Stimulated activated memory B cell treated with anti-CD40 and anti-IgM and Interleukin-4, amounts not matched to agents 10 μg/mL and 1 μg/mL and 100 μg/mL, for 72 hours (primary cell): ENCODE results near the gene EN2.
A peak's percentile ranks its signal among the peaks of the same experiment; 100 is the strongest.

Experiments used
- ATAC-seq: fragments of 150-1000 bp; cut with Tn5 transposase; 2 replicates; pipeline ENCODE4 v1.10.0; 2021
- H3K27ac Mint-ChIP-seq: one replicate; pipeline ENCODE4 v1.8.0; 2022; ENCODE audit warnings: mild to moderate bottlenecking, mixed read lengths
- H3K27me3 Mint-ChIP-seq: one replicate; pipeline ENCODE4 v1.8.0; 2022; ENCODE audit warnings: mixed read lengths
- H3K36me3 Mint-ChIP-seq: one replicate; pipeline ENCODE4 v1.8.0; 2022; ENCODE audit warnings: mixed read lengths
- H3K4me1 Mint-ChIP-seq: one replicate; pipeline ENCODE4 v1.8.0; 2022; ENCODE audit warnings: mixed read lengths
- H3K4me3 Mint-ChIP-seq: one replicate; pipeline ENCODE4 v1.8.0; 2022; ENCODE audit warnings: mild to moderate bottlenecking, moderate library complexity, mixed read lengths
- H3K9me3 Mint-ChIP-seq: one replicate; pipeline ENCODE4 v1.8.0; 2022; ENCODE audit warnings: mixed read lengths

Gene EN2

GRCh38 chr7:155453296-155454182 is 4.4 kb upstream of the EN2 start:
- H3K4me1 Mint-ChIP-seq, result peaks cover 31% of the 10 kb centered on the region
- H3K36me3 Mint-ChIP-seq, result no peaks in the 10 kb centered on the region
- H3K27ac Mint-ChIP-seq, result no peak overlapping the region
- no peaks in the 10 kb centered on the region for H3K9me3 Mint-ChIP-seq
- no peak overlapping the region for H3K4me3 Mint-ChIP-seq
- ATAC-seq, result no peak
- peaks cover 81% of the 10 kb centered on the region for H3K27me3 Mint-ChIP-seq

DNA sequence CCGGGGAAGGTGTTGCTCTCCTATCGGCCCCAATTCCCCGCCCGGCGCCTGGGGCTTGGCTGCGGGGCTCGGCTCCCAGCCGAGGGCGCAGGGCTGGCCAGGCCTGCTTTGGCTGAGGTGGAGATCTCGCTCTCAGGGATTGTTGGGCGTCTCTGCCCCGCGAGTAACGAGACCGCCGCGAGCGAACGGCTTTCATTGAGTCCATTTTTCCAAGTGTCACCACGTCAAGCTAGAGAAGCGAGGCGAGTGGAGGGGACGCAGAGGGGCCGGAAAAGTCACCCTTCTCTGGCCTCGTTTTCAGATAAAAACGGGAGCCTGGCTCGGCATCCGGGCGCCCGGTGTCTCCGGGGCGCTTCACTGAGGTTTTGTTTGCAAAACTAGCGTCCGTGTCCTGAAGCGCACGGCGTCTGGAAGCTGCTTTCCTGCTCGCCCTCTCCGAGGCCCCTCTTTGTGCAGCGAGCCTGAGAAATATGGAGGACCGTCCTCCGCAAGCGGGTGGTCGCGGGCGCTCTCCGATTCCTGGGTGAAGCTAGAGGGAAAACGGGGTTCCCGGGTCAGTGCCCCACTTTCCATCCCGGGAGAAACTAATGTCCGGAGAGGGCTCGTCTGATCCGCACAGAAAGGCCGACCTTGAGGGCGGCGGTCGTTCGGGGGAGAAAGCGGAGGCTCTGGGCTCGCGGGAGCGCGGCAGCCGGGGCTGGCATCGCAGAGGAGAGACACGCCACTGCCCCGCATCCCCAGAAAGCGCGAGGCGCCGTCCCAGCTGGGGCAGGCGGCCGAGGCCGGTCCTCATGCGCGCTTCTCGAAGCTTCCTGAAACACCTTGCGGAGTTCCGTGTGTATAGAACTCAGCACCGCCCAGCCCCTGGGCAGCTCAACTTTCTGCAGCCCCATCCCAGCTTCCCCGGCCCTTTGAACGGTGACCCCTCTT is 3.5 kb upstream of the EN2 start:
- no peak for ATAC-seq
- no peaks in the 10 kb centered on the region for H3K9me3 Mint-ChIP-seq
- no peaks in the 10 kb centered on the region for H3K36me3 Mint-ChIP-seq
- no peak overlapping the region for H3K27ac Mint-ChIP-seq
- peaks cover 78% of the 10 kb centered on the region for H3K27me3 Mint-ChIP-seq
- no peak overlapping the region for H3K4me3 Mint-ChIP-seq
- H3K4me1 Mint-ChIP-seq, result peaks cover 35% of the 10 kb centered on the region

- no peaks in the 10 kb centered on the region for H3K9me3 Mint-ChIP-seq
- peaks cover 84% of the 10 kb centered on the region for H3K27me3 Mint-ChIP-seq
- no peaks in the 10 kb centered on the region for H3K36me3 Mint-ChIP-seq
- ATAC-seq, result no peak
- peaks cover 40% of the 10 kb centered on the region for H3K4me1 Mint-ChIP-seq
- no peak overlapping the region for H3K27ac Mint-ChIP-seq
- no peak overlapping the region for H3K4me3 Mint-ChIP-seq
These were observed 2.7 kb upstream of the EN2 start for GRCh38 chr7:155455132-155455693.

DNA sequence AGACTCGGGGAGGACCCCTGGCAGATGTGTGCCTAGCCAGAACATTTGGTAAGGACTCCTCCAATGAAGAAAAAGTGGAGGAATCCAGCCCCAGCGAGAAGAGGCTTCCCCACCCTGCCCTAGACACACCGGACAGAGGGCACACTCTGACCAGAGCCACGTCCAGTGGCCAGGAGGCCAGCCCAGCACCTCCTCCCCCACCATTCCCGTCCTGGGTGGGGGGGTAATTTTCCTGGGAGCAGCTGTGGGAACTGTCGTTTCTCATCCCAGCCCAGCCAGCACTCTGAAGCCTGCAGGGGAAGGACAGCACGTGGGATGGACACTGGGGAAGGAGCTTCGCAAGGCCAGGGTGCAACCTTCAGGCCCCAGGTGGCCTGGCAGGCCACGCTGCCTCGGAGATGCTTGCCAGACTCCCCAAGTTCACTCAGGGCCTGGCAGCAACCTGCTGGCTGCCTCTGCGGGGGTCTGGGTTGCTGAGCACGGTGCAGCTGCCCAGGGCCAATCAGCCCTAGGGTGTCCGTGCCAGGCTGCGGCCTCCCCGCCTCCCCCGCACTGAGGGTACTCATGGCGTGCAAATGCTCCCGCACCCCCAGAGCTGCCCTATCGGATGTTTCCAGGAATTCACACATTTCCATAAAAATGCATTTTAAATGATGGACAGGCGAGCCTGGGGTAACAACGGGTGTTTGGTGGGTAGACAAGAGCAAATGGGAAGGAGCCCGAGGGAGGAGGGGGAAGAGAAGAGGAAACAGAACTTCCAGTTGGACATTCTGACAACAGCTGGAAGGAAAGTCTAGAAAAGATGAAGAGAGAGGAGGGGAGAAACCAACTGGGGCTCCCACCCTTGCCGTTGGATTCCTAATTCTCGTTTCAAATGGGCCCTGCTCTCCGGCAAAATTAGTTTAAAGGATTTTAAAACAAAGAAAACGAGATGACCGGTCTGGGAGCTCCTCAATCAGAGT is 1.9 kb upstream of the EN2 start:
- no peaks in the 10 kb centered on the region for H3K36me3 Mint-ChIP-seq
- peaks cover 83% of the 10 kb centered on the region for H3K27me3 Mint-ChIP-seq
- H3K27ac Mint-ChIP-seq, result no peak overlapping the region
- peaks cover 36% of the 10 kb centered on the region for H3K4me1 Mint-ChIP-seq
- peak overlapping the region; percentile 27 for H3K4me3 Mint-ChIP-seq
- H3K9me3 Mint-ChIP-seq, result no peaks in the 10 kb centered on the region
- no peak for ATAC-seq

DNA sequence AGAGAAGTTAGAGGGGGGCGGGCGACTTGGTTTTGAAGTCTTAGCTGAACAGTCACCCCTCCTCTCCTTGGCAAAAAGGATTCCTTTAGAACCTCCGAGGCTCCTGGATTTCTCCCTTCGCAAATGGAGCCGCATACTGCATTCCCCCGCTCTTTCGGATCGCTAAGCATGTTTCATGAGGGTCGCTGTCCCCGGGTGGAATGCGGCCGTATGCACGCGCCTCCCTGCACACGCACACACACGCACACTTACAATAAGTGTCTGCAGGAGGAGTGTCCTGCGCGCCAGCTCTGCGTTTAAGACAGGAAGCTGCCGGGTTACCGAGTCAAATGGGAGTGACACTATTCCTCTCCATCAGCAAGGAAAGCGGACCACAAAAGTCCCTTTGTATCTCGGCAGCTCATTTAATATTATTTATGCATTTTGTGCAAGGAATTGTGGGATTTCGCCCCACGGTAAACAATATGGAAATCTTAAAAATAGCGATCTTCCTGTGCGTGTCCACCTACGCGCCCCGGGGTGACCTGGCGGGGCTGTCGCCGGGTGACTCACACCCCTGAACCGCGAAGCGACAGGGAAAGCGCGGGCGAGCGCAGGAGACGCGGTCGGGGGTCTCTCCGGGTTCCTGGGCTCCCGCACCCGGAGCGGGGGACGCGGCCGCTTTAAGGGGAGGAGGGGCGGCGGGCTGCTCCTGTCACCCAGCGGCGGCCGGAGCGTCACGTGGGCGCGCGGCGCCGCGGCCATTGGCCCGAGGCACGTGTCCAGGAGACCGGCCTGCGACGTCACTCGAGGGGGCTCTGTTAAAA is 988 bp upstream of the EN2 start:
- peaks cover 31% of the 10 kb centered on the region for H3K4me1 Mint-ChIP-seq
- no peak for ATAC-seq
- H3K9me3 Mint-ChIP-seq, result no peaks in the 10 kb centered on the region
- H3K4me3 Mint-ChIP-seq, result peak overlapping the region; percentile 64
- H3K27ac Mint-ChIP-seq, result no peak overlapping the region
- no peaks in the 10 kb centered on the region for H3K36me3 Mint-ChIP-seq
- peaks cover 83% of the 10 kb centered on the region for H3K27me3 Mint-ChIP-seq

- Mint-ChIP-seq H3K9me3 (no peaks in the 10 kb centered on the region), H3K4me3 (no peak overlapping the region)
These were observed 302 bp upstream of the EN2 start for GRCh38 chr7:155457544-155458110.

DNA sequence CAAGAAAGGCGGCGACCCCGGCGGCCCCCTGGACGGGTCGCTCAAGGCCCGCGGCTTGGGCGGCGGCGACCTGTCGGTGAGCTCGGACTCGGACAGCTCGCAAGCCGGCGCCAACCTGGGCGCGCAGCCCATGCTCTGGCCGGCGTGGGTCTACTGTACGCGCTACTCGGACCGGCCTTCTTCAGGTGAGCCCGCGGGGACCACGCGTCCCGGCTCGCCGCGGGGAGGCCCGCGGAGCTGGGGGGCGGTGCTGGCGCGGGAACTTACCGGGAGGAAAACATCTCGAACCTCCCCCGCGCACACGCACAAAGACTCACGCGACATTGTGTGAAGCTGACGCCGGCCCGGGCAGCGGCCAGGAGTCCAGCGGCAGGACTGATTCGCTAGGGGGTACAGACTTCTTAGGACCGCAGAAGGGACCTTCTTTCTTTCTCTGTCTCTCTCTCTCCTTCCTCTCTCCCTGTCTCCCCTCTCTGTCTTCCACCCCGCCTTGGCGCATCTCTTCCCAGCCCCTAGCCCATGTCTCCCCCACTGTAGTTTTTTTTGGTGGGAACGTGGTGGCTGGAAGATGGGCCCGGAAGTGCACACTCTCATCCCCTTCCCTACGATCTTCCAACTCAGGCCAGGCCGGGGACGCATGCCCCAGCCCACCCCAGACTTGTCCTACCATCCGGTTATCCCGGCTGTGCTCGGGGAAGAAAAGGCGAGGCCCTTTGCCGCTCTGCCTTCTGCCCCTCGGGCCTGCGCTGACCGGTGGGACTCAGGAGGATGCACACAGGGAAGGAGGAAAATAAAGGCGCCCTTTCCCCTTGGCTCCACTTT is 1.2 kb downstream of the EN2 start:
- Mint-ChIP-seq H3K4me1 (peaks cover 39% of the 10 kb centered on the region), H3K9me3 (no peaks in the 10 kb centered on the region), H3K27ac (no peak overlapping the region), H3K27me3 (peaks cover 85% of the 10 kb centered on the region), H3K36me3 (no peaks in the 10 kb centered on the region), H3K4me3 (peak overlapping the region; percentile 42)
- ATAC-seq, result no peak

More at GRCh38 chr7:155457544-155458110, 302 bp upstream of the EN2 start:
- H3K4me1 Mint-ChIP-seq, result peaks cover 31% of the 10 kb centered on the region
- no peaks in the 10 kb centered on the region for H3K36me3 Mint-ChIP-seq
- H3K27ac Mint-ChIP-seq, result no peak overlapping the region
- peaks cover 83% of the 10 kb centered on the region for H3K27me3 Mint-ChIP-seq
- peak; percentile 34 for ATAC-seq

DNA sequence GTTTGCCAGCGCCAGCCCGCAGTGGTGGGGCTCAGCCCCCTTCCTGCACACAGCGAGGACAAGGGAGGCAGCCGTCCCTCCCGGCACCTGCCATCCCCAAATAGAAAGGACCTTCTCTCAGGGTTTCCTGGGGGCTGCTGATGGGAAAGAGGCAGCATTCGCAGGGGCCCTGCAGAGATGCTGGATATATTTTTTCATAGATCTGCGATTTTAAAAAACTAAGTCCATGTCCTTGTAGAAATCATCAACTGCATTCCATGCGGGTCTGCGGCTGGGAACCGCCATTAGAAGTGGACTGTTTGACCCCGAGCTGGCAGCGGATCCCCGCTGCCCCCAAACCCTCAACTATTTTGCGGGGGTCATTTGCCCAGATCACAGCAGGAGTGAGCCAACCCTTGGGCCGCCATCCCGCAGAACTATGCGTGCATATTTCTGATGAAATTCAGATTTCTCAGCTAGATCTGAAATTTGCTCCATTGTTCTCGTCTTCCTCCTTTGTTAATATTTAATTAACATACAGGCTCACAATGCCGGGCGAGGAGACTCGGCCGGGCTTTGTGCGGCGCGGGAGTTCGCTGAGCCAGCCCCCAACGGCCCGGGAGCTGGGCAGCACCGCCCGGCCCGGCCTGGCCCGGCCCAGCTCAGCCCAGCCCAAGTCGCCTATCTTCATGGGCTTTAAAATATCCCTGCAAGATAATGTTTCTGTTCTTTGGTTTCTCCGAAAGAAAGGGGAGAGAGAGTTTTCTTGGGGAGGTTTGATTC is 2.0 kb downstream of the EN2 start:
- H3K4me1 Mint-ChIP-seq, result peaks cover 36% of the 10 kb centered on the region
- H3K4me3 Mint-ChIP-seq, result peak overlapping the region; percentile 42
- no peak overlapping the region for H3K27ac Mint-ChIP-seq
- no peaks in the 10 kb centered on the region for H3K36me3 Mint-ChIP-seq
- no peak for ATAC-seq
- no peaks in the 10 kb centered on the region for H3K9me3 Mint-ChIP-seq
- H3K27me3 Mint-ChIP-seq, result peaks cover 85% of the 10 kb centered on the region

GRCh38 chr7:155460926-155461613 is 3.1 kb downstream of the EN2 start:
- H3K9me3 Mint-ChIP-seq, result no peaks in the 10 kb centered on the region
- H3K4me3 Mint-ChIP-seq, result no peak overlapping the region
- no peak for ATAC-seq
- peaks cover 30% of the 10 kb centered on the region for H3K4me1 Mint-ChIP-seq
- no peak overlapping the region for H3K27ac Mint-ChIP-seq
- H3K36me3 Mint-ChIP-seq, result no peaks in the 10 kb centered on the region
- peaks cover 85% of the 10 kb centered on the region for H3K27me3 Mint-ChIP-seq

- ATAC-seq, result no peak
- Mint-ChIP-seq H3K9me3 (no peaks in the 10 kb centered on the region), H3K27ac (no peak overlapping the region), H3K4me3 (no peak overlapping the region), H3K36me3 (no peaks in the 10 kb centered on the region), H3K27me3 (peaks cover 85% of the 10 kb centered on the region), H3K4me1 (peaks cover 27% of the 10 kb centered on the region)
These were observed 3.7 kb downstream of the EN2 start for GRCh38 chr7:155461631-155462030.

DNA sequence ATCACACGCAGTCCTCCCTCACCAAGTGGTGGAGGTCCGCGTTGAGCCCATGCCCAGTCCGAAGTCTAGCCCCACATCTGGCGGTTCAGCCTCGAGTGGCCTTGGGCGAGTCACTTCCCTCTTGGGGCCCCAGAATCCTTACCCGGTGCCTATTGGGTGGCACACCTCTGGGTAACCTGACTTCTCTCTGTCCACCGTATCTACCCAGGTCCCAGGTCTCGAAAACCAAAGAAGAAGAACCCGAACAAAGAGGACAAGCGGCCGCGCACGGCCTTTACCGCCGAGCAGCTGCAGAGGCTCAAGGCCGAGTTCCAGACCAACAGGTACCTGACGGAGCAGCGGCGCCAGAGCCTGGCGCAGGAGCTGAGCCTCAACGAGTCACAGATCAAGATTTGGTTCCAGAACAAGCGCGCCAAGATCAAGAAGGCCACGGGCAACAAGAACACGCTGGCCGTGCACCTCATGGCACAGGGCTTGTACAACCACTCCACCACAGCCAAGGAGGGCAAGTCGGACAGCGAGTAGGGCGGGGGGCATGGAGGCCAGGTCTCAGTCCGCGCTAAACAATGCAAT is 4.3 kb downstream of the EN2 start:
- peaks cover 85% of the 10 kb centered on the region for H3K27me3 Mint-ChIP-seq
- peaks cover 29% of the 10 kb centered on the region for H3K4me1 Mint-ChIP-seq
- no peaks in the 10 kb centered on the region for H3K36me3 Mint-ChIP-seq
- no peak overlapping the region for H3K4me3 Mint-ChIP-seq
- ATAC-seq, result no peak
- H3K27ac Mint-ChIP-seq, result no peak overlapping the region
- no peaks in the 10 kb centered on the region for H3K9me3 Mint-ChIP-seq
